D721Med (cell line): ENCODE results near the gene GORASP1.

Source experiments
- DNase-seq: peaks from one replicate; pipeline ENCODE4 v3.0.0; 2011; ENCODE audit warnings: low spot score; ENCODE audit not compliant: insufficient read length
- FAIRE-seq: peaks from 2 replicates; lab custom pipeline; 2011; peaks lifted over from hg19 to GRCh38; lab: Jason Lieb, UNC
- TF ChIP-seq, protein P1 (sequence below): IDR thresholded peaks from 2 replicates; pipeline ENCODE4 v1.5.1; 2012; ENCODE audit warnings: mild to moderate bottlenecking, control low read depth; ENCODE audit not compliant: insufficient read depth; ENCODE audit errors: missing control alignments

The GORASP1 gene

DNA sequence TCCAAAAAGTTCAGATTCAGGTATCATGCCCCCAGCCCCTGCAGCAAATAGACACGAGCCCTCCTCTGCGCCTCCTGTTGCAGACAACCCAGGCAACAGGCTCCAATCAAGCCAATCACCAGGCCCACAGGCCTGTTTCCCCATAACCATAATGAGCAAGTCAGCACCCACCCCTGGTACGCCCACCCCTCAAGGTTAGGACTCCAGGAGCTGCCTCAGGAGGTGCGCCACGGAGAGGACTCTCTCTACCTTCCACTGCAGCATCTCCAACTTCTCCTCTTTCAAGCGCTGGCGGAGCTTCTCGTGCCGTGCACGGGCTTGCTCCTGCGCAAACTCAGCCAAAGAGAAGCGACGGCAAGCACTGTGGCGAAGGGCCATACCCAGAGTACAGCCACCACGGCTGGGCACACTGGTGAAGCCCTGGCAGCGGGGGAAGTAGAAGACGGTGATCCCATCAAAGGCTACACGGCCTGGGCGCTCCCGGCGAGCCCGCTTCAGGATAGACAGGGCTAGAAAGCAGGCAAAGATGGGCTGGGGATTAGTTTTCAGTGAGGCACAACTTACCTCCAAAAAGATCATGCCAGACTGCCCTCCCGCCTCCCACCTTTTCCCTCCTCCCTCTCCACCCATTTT, 37.4 kb upstream of the GORASP1 start:
- TF ChIP-seq, protein P1, sequence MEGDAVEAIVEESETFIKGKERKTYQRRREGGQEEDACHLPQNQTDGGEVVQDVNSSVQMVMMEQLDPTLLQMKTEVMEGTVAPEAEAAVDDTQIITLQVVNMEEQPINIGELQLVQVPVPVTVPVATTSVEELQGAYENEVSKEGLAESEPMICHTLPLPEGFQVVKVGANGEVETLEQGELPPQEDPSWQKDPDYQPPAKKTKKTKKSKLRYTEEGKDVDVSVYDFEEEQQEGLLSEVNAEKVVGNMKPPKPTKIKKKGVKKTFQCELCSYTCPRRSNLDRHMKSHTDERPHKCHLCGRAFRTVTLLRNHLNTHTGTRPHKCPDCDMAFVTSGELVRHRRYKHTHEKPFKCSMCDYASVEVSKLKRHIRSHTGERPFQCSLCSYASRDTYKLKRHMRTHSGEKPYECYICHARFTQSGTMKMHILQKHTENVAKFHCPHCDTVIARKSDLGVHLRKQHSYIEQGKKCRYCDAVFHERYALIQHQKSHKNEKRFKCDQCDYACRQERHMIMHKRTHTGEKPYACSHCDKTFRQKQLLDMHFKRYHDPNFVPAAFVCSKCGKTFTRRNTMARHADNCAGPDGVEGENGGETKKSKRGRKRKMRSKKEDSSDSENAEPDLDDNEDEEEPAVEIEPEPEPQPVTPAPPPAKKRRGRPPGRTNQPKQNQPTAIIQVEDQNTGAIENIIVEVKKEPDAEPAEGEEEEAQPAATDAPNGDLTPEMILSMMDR, result no peak
- FAIRE-seq (no peak), DNase-seq (no peak)

DNA sequence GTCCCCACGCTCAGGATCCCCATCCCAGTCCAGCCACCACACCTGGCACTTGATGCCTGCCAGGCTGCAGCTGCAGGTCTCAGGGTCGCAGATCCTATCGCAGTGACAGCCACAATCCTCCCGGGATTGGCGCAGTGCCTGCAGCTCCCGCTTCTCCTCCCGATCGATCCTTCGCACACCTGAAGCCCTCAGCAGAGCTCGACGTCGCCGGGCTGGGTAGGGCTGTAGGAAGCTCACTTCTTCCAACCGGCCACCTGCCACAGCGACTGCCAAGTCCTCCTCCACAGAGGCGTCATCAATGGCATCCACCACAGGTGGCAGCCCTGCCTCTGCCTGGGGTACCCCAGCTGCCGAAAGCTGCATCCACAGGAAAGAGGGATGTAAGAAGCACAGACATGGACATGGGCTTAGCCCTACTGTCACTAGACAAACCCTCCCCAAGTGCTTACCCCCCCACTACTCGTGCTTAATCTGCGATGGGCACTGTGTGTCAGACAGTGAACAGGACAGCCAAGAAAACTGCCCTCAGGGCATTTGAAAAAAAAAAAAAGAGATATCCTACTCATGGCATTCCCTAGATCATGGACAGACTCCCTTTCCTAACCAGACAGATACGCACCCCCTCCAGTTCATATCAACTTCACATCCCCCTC, 36.8 kb upstream of the GORASP1 start:
- FAIRE-seq (no peak), DNase-seq (no peak)
- TF ChIP-seq, protein P1, result no peak

DNA sequence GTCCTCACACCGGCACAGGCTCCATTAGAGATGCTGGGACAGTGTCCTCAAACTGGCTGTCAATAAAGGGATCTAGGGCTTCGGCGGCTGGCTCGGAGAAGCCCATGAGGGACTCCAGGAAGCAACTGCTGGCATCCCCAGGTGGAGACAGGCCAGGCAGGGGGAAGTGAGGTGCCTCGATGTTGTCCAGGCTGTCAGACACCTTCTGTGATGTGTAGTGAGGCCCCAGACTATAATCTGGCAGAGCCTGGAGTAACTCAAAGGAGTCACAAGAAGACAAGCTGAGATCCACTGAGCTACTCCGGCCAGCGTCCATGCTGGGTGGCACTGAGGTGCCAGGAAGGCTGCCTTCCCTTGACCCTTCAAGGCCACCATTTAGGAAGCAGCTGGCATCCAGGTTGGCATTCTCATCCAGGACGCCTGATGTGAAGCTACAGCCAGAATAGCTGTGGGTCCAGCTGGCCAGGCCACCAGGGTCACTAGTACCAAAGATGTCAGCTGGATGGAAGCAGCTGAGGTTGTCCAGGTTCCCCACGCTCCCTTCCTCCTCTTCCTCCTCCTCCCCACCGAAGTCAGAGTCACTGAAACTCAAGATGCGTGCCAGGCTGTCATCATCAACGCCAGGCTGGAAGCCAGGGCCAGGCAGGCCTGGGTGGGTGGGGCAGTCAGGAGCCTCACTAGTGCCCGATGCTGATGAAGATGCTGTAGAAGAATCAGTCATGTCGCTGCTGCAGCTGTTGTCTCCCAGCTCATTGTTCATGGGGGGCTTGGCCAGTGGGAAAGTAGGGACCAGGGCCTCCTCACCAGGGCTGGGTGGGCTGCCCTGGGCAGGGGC, 35.8 kb upstream of the GORASP1 start:
- FAIRE-seq (no peak), DNase-seq (no peak)
- TF ChIP-seq, protein P1, result no peak

DNA sequence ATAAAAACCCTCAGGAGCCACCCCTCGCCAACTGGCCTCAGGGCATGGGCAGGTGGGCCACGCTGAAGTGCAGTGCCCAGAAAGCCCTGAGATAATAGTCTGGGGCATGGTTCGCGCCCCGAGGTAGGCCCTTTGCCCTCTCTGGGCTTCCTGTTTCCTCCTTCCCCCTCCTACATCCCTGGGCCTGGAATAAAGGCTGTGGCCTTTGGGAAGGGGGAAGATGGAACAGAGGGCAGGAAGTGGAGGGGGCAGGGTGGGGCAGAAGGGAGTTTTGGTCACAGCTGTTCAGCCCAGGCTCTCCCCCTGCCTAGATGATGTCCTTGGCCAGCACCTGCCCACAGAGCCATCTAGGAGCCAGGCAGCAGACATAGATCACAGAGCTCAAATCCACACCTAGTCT, 34.6 kb upstream of the GORASP1 start:
- DNase-seq (no peak), FAIRE-seq (no peak)
- TF ChIP-seq, protein P1, result no peak

DNA sequence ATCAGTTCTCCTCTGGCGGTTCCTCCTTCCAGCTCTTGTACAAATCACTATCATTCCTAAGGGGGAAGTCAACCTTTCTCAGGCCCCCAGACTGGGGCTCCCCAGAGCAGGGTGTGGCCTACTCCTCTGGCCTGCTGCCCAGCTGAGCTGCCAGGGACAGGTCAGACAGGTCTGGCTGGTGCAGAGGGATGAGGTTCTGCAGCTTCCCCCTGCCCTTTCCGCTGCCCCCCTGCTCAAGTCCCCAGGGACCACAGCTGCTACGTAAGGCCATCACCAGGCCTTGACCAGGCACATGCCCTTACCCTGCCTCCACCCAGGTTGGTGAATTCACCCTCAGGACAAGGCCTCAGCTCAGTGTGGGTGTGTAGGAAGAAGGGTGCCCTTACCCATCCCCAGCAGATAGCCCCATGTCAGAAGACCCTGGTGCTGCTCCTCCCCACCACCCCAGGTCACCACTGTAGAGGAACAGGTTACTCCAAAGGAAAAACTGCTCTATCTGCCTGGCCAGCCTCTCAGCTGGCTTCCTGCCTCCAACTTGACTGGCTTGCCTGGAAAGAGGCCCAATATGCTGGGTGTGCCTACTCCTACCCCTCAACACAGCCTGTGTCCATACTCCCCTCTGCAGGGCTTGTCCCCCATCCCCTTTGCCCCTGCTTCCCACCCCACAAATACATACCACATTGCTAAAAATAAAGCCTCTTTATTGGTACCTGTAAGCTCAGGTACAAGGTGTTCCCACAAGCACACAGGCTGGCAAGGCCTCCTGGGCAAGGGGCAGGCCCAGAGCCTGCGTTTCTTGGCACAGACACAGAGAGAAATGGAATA, 34.0 kb upstream of the GORASP1 start:
- FAIRE-seq (no peak), DNase-seq (no peak)
- TF ChIP-seq, protein P1, result no peak

DNA sequence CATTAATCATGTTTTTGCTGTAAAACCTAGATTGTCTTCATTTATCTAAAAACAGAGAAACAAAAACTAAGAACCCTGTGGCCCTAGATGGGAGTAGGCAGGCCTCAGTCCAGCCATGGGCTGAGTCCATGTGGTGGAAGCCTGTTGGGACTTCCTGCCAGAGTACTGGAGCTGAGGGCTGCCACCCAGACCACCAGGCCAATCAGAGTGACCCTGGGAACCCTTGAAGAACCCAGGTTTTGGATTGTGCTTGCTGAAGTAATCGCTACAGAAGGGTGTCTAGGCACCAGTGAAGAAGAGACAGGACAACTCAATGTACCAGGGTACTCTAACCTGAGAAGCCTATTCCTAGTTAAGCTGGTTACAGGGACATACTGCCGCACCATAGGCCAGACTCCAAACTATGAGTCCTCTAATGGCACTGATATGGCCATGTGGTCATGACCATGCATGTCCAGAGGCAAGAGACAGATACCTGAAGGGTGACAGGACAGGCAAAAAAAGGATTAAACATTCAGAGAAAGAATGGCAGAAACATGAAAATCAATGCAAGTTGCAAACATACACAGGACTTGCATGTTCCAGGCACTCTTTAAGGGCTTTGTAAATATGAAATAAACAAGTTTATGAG, 33.0 kb upstream of the GORASP1 start:
- FAIRE-seq, result no peak
- TF ChIP-seq, protein P1, result no peak

More for the DNA sequence above, 33.0 kb upstream of the GORASP1 start:
- DNase-seq, result no peak
